COLO668 (cell line): ENCODE measurements around the gene CDC26.

ENCODE experiments used
- DNase-seq: peaks from one replicate; lab custom pipeline; 2025; ENCODE audit not compliant: unreplicated experiment; lab: John Stamatoyannopoulos, UW

Gene CDC26

DNA sequence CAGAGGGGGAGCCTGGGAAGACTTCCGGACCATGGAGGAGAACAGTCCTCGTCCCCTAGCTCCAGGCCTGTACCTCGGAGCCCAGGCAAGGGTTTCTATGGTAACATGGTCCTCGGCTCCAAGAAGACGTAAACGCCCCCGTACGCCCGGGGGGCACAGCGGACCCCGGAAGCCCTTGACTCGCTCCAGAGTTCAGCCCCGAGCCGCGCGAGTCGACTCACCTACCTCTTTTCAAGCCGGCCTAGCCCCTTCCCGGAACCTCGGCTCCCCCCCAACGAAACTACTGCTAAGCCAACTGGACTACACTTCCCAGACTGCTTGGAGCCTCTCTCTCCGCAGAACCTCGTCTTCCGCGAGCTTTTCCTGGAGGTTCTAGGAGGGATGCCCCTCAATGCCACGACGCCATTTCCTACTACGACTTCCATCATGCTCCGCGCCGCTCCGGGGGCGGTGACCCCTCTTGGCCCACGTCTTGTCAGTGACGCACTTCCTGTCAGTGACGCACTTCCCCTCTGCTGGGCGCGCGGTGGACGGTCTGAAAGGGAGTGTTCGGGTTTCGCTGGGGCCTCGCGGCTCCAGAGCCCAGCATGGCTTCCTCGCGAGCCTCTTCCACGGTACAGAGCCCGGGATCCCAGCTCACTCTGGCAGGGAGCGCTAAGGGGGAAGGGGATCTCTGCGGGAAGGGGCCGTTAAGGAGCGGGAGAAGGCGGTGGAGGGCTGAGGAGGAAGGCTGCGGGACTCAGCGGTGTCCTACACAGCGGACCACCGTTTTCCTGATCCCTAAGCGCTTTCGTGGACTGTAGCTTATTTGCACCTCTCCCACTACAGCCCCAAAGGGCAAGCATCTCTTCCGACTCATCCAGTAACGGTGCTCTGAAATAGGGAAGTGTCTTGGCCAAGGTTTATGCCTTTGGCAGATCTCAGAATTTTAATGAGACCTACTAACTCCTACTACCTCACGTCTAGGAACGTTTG is at the start of gene CDC26, which contains the start of gene PRPF4:
Gene CDC26, minus strand, starts transcription at position 416 of the 975 bp plus-strand sequence. CDS start 3,065 bp downstream, outside the sequence.
Gene PRPF4, plus strand, starts transcription at position 502 of the 975 bp plus-strand sequence. Its CDS starts 86 bp downstream, at position 588.
- peak; percentile 98 for DNase-seq

DNA sequence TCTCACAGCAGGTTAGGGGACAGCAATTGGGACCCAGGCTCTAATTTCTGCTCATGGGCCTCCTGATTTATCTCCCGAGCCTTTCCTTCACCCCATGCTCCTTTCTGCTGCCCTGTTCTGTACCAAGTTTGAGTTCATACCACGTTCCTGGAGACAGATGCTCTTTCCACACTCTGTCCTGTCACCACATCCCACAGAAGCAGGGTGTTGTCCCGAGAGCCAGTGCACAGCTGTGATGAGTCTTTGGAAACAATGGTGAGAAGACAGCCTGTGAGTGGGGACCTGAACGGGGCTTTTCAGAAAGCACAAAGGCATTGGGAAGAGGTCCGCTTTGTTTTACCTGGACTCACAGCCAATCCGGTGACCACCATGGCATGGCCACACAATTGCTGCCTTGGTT is 47.3 kb upstream of the CDC26 start:
- DNase-seq: no peak

DNA sequence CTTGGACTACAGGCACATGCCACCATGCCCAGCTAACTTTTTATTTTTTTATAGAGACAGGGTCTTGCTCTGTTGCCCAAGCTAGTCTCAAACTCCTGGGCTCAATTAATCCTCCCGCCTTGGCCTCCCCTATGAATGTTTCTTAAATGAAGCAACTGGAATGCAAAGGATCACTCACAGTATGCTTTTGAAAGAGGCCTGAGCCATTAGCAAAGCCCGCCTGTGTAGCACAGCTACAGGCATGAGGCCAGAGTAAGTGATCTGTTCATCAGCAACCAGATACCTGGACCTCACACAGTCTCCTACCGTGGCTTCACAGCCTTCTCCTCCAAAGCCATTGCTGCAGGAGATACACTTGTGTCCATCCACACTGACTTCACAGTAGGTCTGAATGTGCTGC is 44.7 kb upstream of the CDC26 start:
- no peak for DNase-seq

DNA sequence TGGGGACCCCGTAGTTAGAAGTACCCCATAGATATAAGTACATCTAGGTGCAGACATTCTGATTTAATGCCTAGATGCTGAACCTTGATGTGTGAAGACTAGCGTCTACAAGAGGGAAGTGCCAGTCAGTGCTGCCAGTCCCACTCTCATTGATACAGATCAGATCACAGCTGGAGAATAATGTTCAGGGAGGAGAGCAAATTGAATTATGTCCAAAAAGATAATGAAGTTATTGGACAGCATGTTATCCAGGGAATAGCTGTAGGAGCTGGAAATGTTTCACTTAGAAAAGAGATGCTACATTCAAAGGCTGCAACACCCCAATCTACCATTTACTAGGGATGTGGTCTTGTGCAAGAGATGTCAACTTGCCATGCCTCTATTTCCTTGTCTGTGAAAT is 43.7 kb upstream of the CDC26 start:
- no peak for DNase-seq

DNA sequence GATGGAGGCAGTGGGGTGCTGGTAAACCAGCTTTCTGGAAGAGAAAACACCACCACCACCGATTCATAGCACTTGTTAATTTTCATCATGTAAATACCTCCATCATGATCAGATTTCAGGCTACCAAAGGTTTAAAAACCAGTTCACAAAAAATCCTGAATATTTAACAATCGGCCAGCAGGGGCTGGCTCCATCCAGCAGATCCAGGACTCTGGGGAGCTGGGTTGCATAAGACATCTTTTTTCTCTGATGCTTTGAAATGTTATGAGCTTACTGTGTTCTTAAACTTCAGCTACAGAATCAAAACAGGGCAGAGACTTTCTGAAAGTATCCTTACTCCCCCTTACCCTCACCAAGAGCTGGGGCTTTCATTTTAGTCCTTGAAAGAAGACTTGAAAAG is 42.4 kb upstream of the CDC26 start:
- no peak for DNase-seq

DNA sequence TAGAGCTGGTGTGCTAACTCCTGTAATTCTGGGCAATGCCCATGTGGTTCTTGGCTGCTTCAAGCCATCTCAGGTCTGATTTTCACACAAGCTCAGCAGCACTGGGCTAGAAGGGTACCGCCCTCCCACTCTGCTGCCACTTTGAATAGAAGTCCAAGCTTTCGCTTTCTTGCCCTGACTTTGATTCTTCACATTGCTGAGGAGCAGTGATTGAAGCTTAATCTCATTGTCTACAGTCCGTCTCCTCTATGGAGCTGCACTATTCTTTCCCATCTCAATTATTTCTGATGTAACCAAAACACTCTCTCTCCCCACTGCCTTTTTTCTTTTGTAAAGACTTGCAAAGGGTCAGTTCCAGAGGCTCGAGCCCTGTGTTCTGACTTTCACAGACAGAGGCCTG is 40.7 kb upstream of the CDC26 start:
- no peak for DNase-seq

DNA sequence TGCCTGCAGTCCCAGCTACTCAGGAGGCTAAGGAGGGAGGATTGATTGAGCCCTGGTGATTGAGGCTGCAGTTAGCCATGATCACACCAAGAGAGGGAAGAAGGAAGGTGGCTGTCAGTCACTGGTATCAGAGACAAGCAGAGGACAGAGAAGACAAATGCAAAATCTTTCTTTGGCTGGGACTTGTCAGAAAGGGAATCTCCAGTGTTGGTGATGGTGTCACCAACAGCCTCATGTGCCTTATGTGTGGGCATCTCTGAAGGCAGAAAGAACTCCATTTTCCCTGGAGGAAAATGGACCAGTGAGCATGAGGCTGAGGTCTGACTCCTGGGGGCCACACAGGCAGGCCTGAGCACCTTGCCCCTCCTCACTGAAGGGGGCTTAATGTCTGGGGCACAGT is 39.9 kb upstream of the CDC26 start:
- DNase-seq: no peak

DNA sequence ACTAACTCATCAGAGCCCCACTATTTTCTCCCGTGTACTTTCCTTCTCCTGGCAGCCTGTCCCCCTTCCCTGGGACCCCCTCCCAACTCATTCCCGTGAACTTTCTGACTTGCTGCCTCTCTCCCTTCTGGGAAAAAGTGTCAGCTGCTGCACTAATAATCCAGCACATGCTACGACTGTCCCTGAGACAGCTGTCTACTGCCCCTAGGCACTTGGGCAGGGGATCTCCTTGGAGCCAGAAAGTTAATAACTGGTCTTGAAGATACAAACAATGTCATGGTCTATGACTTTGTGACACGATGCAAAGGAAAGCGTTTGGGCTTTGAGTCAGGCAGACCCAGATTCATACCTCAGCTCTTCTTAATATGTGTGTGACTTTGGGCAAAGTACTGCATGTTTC is 37.9 kb upstream of the CDC26 start:
- DNase-seq: no peak

DNA sequence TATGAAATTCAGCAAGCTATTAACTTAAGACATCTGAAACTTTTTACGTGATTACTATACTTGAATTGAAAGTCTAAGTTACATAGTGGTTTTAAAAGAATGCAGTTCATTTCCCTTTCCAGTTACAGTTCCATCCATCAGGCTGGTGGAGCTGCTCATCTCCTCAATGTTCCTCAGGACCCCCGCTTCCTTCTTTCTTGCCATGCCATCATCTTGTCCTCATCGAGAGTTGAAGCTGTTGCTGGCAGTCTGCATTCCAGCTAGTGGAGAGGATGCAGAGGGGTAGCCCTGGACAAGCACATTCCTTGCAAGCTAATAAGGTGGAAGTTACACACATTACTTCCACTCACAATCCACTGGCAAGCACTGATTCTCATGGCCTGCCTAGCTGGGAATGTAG is 36.6 kb upstream of the CDC26 start:
- DNase-seq: no peak

DNA sequence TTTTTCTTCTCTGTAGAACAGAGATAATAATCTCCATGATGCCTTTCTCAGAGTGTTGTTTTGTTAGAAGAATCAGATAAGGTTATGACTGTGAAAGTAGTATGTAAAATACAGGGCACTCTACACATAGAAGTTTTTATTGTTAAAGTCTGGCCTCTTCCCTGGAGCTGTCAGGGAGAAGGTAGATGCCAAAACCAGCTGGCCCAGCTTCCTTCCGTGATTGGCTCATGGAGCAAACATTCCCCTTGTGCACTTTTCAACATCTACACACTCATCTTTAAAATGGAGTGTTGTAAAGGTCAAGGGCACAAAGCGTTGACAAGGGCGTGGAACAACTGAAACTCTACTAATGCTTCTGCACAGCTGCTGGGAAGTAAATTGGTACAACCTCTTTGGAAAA is 35.2 kb upstream of the CDC26 start:
- DNase-seq: no peak

DNA sequence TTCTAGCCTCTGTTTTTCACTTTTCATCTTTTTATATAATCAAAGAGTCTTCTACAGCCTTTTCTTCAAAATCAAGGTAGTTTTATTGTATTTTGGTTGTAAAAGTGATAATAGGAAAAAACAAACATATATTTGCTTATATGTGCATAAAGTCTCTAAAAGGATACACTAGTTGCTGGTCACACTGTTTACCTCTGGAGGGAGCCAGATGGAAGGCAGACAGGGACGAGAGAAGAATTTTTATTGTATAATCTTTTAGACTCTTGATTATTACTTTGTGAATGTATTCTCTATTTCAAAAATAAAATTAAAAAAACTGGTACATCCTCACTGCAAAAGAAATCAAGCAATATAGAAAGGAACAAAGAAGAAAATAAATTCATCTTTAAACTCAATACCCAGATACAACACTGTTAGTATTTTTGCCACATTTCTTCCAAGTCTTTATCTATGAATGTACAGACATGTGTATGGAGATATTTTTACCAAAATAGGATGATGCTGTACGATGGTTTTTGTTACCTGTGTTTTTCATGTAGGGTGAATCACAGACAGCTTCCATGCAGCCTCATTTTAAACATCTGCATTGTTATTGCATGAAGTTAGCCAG is 33.9 kb upstream of the CDC26 start:
- DNase-seq: peak; percentile 15

DNA sequence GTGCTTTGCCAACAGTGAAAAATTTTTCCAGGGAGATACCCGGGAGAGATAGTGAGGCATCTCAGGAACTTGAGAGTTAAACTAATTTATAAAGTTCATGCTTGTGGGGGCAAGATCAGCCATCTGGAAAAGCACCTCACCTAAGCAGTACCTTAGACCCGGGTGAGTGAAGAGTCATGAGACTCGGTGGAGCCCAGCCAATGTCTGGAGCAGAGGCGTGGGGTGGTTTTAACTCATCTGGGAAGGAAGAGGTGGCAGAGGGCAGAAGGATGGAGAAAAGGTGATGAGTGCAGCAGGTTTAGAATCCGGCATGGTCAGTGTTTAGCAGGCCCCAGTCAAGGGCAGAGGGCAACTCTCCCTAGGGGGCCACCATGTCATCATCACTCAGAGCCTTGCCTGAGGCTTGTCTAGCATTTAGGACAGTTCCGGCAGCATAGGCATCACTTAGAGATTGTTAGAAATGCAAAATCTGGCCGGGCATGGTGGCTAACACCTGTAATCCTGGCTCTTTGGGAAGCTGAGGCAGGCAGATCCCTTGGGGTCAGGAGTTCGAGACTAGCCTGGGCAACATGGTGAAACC is 32.1 kb upstream of the CDC26 start:
- DNase-seq: no peak

DNA sequence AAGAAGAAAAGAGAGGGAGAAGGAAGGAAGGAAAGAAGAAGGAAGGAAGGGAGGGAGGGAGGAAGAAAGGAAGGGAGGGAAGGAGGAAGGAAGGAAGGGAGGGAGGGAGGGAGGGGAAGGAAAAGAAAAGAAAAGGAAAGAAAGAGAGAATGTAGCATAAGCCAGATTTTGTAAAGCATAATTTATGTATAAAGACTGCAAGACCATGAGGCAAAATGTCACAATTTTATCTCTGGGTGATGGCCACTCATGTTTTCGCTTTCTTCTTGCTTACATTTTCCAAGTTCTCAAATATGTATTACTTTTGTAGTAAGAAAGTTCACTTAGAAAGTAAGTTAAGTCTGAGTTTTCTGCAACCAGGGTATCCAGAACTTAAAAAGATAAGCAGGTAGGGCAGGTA is 31.2 kb upstream of the CDC26 start:
- no peak for DNase-seq

DNA sequence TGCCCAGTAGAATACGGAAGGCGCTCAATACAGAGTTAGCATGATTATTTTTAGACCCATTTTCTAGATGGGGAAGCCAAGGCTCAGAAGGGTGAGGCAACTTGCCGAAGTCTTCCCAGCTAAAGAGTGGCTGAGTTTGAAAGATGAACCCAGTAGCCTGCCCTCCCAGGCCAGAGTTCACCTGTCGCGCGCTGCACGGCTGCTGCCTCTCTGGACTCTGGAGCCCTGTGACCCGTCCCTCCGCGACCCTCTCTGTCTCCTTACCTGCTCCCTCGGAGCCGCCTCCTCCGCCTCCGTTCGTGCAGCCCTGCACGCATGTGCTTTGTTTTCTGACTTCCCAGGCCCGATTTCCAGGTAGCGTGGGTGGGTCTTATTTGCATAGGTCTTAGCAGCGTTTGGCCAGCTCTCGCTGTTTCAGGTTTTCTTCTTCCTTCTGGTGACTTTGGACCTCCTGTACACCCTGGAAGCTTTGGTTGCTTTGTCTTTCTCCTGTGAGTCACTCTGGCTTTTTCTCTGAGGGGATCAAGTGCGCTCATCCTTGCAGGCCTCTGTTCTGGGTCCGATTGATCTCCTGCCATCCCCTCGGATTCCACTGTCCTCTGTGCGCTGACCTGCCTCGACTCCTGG is 27.5 kb upstream of the CDC26 start, which contains the start of gene RNF183:
Gene RNF183, minus strand, starts transcription at position 585 of the 627 bp plus-strand sequence. CDS start 5,192 bp downstream, outside the sequence.
- no peak for DNase-seq

DNA sequence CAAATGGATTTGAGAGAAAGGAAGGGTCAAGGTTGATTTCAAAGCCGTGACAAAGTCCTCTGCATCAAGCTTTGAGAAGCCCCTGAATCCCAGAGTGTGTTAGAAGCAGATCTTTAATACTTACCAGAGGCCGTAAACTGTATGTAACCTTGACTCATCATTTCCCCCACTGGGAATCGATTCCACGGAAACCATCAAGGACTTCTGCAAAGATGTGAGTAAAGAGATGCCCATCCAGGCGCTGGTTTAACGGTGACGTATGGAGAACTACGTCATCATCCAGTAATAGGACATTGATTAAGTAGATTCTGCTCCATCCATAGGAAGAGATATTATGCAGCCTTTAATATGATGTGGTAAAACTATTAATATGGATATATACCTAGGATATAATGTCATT is 26.2 kb upstream of the CDC26 start:
- DNase-seq: no peak

DNA sequence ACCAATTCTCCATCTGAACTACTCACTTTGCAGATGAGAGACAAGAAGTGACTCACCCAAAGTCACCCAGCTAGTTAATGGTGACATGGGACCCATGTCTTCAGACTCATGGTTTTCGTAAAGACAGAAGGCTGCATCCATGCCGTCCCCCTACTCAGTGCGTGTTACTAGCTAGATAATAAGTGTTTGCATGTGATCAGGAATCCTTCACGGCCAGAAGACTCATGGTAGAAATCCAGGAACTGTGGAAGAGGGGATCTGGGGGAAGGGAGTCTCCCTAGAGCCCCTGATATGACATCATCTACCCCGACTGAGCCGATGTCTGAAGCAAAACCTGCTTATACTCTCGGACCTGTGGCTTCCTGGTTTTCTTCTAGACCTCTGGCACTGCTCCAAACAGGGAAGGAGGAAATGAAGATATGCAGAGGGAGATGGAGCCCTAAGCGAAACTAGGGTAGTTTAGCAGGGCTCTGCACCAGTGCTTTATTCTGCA is 24.5 kb upstream of the CDC26 start:
- DNase-seq: peak; percentile 63

DNA sequence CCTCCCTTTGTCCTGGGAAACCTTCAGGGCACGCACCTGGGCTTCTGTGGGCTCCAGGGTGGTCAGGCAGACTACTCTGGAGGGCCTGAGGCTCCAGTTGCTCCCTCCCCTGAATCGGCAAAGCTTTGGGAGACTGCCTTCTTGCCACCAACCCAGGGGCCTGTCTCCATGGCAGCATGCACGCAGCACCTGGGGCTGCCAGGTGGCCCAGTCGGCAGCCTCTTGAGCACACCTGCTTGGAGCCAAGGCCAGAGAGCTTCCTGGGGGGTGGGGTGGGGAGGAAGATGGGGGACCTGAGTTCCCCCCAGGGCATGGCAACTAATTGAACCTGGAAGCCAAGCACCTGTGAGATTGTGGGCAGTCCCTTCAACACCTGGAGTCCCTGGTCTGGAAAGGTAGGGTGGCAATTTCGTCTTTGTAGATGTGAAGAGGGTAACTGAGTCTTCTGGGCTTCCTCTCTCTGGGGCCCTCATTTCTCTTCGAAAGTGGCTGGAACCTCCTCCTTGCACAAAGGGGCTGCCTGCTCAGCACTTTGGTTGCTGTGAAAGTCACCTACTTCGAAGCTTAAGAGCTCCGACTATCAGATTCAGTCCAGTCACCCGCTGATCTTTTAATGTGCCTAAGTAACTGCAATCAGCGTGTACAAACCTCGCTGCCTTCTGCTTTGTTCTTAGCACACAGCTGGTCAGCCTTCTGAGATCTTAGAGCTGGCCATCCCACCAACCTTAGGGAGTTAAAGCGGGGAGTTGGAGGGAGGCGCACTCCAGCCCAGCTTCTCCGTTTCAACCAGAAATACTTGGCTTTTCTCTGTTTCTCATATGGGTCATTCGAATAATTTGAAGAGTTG is 23.8 kb upstream of the CDC26 start:
- peak; percentile 96 for DNase-seq

DNA sequence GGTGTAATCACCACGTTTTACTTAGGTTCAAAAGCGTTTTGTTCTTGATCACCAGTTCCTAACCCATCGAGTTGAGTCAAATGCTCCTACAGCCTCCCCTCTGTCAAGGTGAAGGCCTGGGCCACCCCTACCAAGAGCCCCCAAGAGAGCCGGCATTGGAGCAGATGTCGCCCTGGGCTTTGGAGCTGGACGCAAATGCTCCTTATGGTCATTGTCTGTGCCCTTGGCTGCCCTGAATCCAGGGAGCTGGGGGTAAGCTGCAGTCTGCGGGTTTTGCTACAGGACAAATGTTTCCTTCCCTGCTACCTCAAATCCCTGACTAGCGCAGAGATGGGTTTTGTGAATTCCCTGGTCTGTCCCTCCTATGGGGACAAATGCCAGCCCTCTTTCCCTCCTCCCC is 22.9 kb upstream of the CDC26 start:
- no peak for DNase-seq

DNA sequence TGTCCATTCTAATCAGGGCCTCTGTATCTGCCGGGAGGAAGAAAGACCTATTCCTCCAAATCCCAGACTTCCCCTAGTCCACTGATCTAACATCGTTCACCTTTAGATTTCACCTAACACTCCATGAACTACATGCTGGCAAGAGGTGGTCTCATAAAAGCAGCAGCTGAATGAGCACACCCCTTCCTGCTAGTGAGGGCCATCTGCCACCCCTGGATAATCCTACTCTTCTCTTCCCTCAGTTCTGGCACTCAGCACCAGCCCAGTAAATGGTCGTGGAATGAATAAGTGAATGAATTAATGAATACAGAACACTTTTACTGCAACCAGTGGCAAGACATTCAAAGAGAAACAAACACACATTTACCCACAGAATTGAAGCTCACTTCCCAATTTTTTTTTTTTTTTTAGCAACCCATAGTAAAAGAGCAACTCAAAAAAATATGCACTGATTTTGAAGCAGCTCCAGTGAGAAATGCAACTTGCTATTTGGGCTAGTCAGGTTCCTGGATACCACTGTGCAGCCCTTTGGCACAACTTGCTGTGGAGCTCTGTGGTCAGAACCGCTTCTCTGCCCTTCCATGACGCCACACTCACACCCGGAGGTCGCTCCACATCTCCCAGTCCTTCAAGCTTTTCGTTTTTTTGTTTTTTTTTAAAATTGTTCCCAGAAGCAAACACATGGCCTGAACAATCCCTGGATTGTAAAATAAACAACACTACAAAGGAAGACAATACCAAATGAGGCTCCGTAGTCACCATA is 21.6 kb upstream of the CDC26 start:
- DNase-seq: no peak
